ENCODE measurements around the gene DPH1. TPM values are rescaled to one million over a fixed set of nuclear protein-coding genes. Genes with fewer than 3 reads are reported as not detected.

Gene DPH1
- total RNA-seq, 1 donor from 2014 or later = 25.7 TPM

- DNase-seq = peak; percentile 57
These were observed 32.7 kb downstream of the DPH1 start for GRCh38 chr17:2062571-2063183.

GRCh38 chr17:2063261-2064146 is 33.6 kb downstream of the DPH1 start:
- no peak for DNase-seq

- no peak for DNase-seq
These were observed 34.2 kb downstream of the DPH1 start for GRCh38 chr17:2064147-2064489.

- no peak for DNase-seq
These were observed 34.6 kb downstream of the DPH1 start for GRCh38 chr17:2064520-2064971.

GRCh38 chr17:2064980-2065785 is 35.2 kb downstream of the DPH1 start:
- peak; percentile 92 for DNase-seq

GRCh38 chr17:2065949-2066400 is 36.0 kb downstream of the DPH1 start:
- DNase-seq = no peak

- DNase-seq = peak; percentile 51
These were observed 37.2 kb downstream of the DPH1 start for GRCh38 chr17:2067048-2067561.

GRCh38 chr17:2067608-2068024 is 37.7 kb downstream of the DPH1 start:
- peak; percentile 89 for DNase-seq

GRCh38 chr17:2068031-2068518 is 38.1 kb downstream of the DPH1 start:
- no peak for DNase-seq

- peak; percentile 83 for DNase-seq
These were observed 38.6 kb downstream of the DPH1 start for GRCh38 chr17:2068519-2069051.

- DNase-seq = no peak
These were observed 40.5 kb downstream of the DPH1 start for GRCh38 chr17:2070241-2071023.

GRCh38 chr17:2071024-2071385 is 41.1 kb downstream of the DPH1 start:
- no peak for DNase-seq

GRCh38 chr17:2071455-2072281 is 41.7 kb downstream of the DPH1 start:
- peak; percentile 83 for DNase-seq

- DNase-seq = no peak
These were observed 45.0 kb downstream of the DPH1 start for GRCh38 chr17:2074919-2075318.

GRCh38 chr17:2075336-2076086 is 45.6 kb downstream of the DPH1 start:
- no peak for DNase-seq

- DNase-seq = no peak
These were observed 46.4 kb downstream of the DPH1 start for GRCh38 chr17:2076087-2076984.

- no peak for DNase-seq
These were observed 47.1 kb downstream of the DPH1 start for GRCh38 chr17:2077040-2077439.

- DNase-seq = no peak
These were observed 51.6 kb downstream of the DPH1 start for GRCh38 chr17:2081564-2081963.
